ENCODE measurements around the gene MTCH1. TPM values are rescaled to one million over a fixed set of nuclear protein-coding genes. Genes with fewer than 3 reads are reported as not detected.
"Not testable (repeated sequence)": the region's sequence is repeated elsewhere in the genome, so short reads cannot be mapped to it uniquely, and the experiment has no call there.

Gene MTCH1
- total and polyA plus RNA-seq, 9 donors, result 104 to 140 (median 119) TPM

DNA sequence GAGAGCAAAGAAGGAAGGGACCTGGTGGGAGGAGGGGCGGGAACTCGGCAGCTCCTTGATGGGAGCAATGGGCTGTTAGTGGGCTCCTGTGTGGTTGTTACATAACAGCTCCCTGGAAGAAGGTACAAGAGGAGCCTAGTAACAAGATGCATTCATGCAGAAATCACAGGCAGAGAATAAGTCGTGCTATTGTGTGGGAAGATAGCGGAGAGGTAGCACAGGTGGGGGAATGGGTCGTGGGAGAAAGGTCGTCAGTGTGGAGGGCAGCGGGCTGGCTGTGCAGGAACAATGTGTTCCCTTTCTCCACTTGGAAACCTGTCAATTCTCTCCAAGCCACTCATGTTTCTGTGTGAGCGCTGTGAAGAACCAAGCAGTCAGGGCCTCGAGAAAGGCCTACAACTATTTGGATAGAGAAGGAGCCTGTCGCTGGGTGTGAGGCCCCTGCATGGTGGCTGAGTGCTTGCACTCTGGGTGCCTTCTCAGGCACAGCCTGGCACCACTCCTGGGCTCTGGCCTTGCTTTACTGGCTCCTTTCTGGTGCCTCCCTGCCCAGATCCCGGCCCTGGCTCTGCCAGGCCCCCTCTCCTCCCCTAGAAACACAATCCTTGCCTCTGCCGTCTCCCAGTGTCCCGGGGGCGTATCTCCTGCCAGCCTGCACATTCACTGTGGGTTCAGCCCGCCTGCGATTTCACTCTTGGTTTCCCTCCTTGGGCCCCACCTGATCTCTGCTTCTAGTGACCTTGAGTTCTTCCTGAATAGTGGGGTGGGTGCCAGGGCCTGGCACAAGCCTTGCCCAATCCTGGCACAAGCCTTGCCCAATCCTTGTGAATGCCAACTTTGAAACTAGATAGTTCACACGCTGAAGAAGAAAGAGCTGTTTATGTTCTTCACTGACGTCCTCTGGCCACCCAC lies 12.1 kb upstream of the MTCH1 start:
- H3K27ac ChIP-seq (ENCODE audit: low read length), result peak overlapping the region; percentile 81
- no peaks in the 10 kb centered on the region for H3K36me3 ChIP-seq (ENCODE audit: control insufficient read depth, insufficient read depth, low read length)
- H3K4me3 ChIP-seq (ENCODE audit: low read length), result no peak overlapping the region
- no peaks in the 10 kb centered on the region for H3K9me3 ChIP-seq (replicated peaks; ENCODE audit: control insufficient read depth, low read depth, low read length)
- peaks cover 5% of the 10 kb centered on the region for H3K27me3 ChIP-seq (ENCODE audit: control insufficient read depth, insufficient read depth, low read length)
- DNase-seq, result peak; percentile 54
- peaks cover 28% of the 10 kb centered on the region for H3K4me1 ChIP-seq (ENCODE audit: control insufficient read depth, insufficient read depth, low read length)
- WGBS (ENCODE audit: insufficient coverage), result 47% methylated on average over 11 of the region's 18 CpGs

DNA sequence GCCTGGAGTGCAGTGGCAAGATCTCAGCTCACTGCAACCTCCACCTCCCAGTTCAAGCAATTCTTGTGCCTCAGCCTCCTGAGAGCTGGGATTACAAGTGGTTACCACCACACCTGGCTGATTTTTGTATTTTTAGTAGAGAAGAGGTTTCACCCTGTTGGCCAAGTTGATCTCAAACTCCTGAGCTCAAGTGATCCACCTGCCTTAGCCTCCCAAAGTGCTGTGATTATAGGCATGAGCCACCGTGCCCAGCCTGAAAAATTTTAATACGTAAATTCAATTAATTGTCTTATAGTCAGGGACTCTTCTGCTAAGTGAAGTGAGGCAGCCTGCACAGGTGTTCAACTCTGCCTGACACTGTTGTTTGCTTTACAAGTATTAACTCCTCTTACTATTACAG lies 4.4 kb upstream of the MTCH1 start:
- not testable (repeated sequence) for H3K4me3 ChIP-seq (ENCODE audit: low read length); DNase-seq; H3K9me3 ChIP-seq (replicated peaks; ENCODE audit: control insufficient read depth, low read depth, low read length); H3K36me3 ChIP-seq (ENCODE audit: control insufficient read depth, insufficient read depth, low read length); H3K27me3 ChIP-seq (ENCODE audit: control insufficient read depth, insufficient read depth, low read length); H3K4me1 ChIP-seq (ENCODE audit: control insufficient read depth, insufficient read depth, low read length); H3K27ac ChIP-seq (ENCODE audit: low read length)
- WGBS (ENCODE audit: insufficient coverage), result 100% methylated on average over 2 of the region's 2 CpGs

DNA sequence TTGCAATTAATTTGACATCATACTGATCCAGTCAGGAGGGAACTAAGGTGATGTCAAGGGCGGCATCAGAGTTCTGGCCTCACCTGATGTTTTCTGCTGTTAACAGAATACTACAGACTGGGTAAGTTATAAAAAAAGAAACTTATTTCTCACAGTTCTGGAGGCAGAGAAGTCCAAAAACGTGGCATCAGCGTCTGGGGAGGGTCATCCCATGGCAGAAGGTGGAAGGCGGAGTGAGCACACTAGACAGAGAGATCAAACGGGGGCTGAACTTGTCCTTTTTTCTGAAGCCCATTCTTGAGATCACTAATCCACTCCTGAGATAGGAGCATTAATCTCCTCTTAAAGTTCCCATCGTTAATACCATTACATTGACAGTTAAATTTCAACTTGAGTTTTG lies 3.3 kb upstream of the MTCH1 start:
- no peak overlapping the region for H3K27ac ChIP-seq (ENCODE audit: low read length)
- WGBS (ENCODE audit: insufficient coverage), result 45% methylated on average over 2 of the region's 6 CpGs

DNA sequence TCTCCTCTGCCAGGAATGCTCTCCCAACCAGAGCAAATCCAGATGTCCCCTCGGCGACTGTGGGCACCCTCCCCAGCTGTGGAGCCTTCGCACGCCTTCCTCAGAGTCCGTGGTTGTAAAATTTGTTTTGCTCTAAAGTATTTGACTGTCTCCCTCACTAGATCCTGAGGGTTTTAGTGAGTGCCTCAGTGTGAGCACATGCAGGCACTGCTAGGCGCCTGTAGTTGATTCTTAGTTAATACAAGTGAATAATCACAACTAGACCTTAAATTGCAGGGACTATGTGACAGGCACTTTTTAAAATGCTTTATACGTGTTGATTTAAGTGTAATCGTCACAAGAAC lies 680 bp upstream of the MTCH1 start:
- peaks cover 4% of the 10 kb centered on the region for H3K27me3 ChIP-seq (ENCODE audit: control insufficient read depth, insufficient read depth, low read length)
- peak overlapping the region; percentile 63 for H3K4me3 ChIP-seq (ENCODE audit: low read length)
- H3K36me3 ChIP-seq (ENCODE audit: control insufficient read depth, insufficient read depth, low read length), result peaks cover 2% of the 10 kb centered on the region
- no CpG with 5 or more reads among the region's 8 CpGs for WGBS (ENCODE audit: insufficient coverage)
- H3K27ac ChIP-seq (ENCODE audit: low read length), result peak overlapping the region; percentile 94
- DNase-seq, result no peak
- no peaks in the 10 kb centered on the region for H3K9me3 ChIP-seq (replicated peaks; ENCODE audit: control insufficient read depth, low read depth, low read length)
- H3K4me1 ChIP-seq (ENCODE audit: control insufficient read depth, insufficient read depth, low read length), result peaks cover 32% of the 10 kb centered on the region

More for the DNA sequence above, 3.3 kb upstream of the MTCH1 start:
- Histone ChIP-seq H3K9me3 (replicated peaks; ENCODE audit: control insufficient read depth, low read depth, low read length) (no peaks in the 10 kb centered on the region), H3K27me3 (ENCODE audit: control insufficient read depth, insufficient read depth, low read length) (peaks cover 4% of the 10 kb centered on the region), H3K36me3 (ENCODE audit: control insufficient read depth, insufficient read depth, low read length) (no peaks in the 10 kb centered on the region), H3K4me1 (ENCODE audit: control insufficient read depth, insufficient read depth, low read length) (peaks cover 18% of the 10 kb centered on the region), H3K4me3 (ENCODE audit: low read length) (no peak overlapping the region)
- DNase-seq, result no peak

DNA sequence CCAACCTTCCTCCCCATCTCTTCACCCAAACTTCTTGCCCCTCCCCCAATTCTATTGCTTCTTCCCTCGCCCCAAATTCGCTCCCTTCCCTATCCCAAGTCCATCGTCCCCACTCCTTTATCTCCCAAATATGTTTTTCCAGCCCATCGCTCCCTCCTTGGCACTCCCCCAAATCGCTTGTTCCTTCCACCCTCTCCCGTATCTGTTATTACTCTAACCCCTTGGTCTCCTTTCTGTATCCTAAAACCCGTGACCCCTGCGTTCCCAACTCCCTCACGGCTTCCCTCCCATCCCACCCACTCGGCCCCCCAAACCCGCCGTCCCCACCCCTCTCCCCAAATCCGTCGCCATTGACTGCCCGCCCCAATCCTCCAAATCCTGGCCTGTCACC lies 584 bp downstream of the MTCH1 start:
- 0% methylated on average over 15 of the region's 15 CpGs for WGBS (ENCODE audit: insufficient coverage)
- Histone ChIP-seq H3K9me3 (replicated peaks; ENCODE audit: control insufficient read depth, low read depth, low read length) (no peaks in the 10 kb centered on the region), H3K4me3 (ENCODE audit: low read length) (peak overlapping the region; percentile 98), H3K27ac (ENCODE audit: low read length) (peak overlapping the region; percentile 85), H3K4me1 (ENCODE audit: control insufficient read depth, insufficient read depth, low read length) (peaks cover 44% of the 10 kb centered on the region), H3K36me3 (ENCODE audit: control insufficient read depth, insufficient read depth, low read length) (peaks cover 5% of the 10 kb centered on the region), H3K27me3 (ENCODE audit: control insufficient read depth, insufficient read depth, low read length) (no peaks in the 10 kb centered on the region)
- DNase-seq, result peak; percentile 48

DNA sequence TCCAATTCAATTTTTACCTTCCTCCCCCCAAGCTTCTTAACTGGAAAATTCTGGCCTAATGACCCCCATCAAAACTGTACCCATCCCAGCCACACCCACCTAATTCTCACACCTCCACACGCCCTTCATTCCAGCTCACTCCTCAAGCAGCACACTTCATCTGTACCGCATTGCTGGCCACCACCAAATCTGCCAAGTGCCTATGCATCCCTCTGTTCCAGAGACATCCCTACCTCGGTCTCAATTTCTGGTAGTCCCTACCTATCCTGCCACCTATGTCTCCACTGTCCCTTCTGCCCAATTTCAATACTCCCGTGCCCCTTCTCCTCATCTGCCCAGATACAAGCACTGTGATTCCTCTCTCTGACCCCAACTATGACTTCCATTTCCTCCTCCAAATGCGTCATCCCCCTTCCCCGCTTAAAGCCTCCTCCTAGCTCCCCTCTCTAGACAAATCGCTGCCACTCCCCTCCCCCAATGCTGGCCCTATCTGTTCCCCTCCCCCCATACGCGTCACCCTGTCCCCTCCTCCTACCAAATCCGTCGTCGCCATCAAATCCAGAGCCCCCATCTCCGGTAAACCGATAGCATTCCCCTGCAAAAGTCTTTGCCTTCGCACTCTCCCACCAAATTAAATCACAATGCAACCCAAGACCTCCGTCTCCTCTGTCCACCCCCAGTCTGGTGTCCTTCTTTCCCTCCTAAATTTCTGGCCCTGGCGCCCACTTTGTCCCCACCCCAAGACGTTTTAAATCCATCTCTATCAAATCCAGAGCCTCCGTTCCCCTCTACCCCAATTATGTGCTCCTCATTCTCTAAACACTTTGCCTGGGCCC lies 1.2 kb downstream of the MTCH1 start:
- H3K9me3 ChIP-seq (replicated peaks; ENCODE audit: control insufficient read depth, low read depth, low read length), result no peaks in the 10 kb centered on the region
- peak; percentile 79 for DNase-seq
- 6% methylated on average over 19 of the region's 19 CpGs for WGBS (ENCODE audit: insufficient coverage)
- peaks cover 6% of the 10 kb centered on the region for H3K36me3 ChIP-seq (ENCODE audit: control insufficient read depth, insufficient read depth, low read length)
- peak overlapping the region; percentile 85 for H3K27ac ChIP-seq (ENCODE audit: low read length)
- no peaks in the 10 kb centered on the region for H3K27me3 ChIP-seq (ENCODE audit: control insufficient read depth, insufficient read depth, low read length)
- H3K4me3 ChIP-seq (ENCODE audit: low read length), result peak overlapping the region; percentile 98
- peaks cover 50% of the 10 kb centered on the region for H3K4me1 ChIP-seq (ENCODE audit: control insufficient read depth, insufficient read depth, low read length)

DNA sequence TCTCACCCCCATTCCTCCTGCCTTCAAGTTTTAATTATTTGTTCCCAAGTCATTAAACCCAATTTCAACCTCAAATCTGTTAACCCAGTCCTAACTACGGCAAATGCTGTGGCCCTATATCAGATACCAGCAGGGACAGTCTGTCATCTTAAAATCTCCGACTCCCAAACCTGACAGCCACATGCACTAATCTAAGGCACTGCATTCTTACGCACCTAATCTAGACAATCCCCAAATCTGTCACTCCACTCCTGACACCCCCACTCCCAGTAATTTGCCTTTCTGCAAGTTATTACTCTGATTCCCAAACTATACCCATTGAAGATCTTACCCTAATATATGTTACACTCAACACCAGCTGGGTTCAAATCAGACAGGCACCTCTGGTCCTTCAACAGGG lies 2.5 kb downstream of the MTCH1 start:
- no peaks in the 10 kb centered on the region for H3K27me3 ChIP-seq (ENCODE audit: control insufficient read depth, insufficient read depth, low read length)
- DNase-seq, result no peak
- no peaks in the 10 kb centered on the region for H3K9me3 ChIP-seq (replicated peaks; ENCODE audit: control insufficient read depth, low read depth, low read length)
- 90% methylated on average over 3 of the region's 3 CpGs for WGBS (ENCODE audit: insufficient coverage)
- peaks cover 11% of the 10 kb centered on the region for H3K36me3 ChIP-seq (ENCODE audit: control insufficient read depth, insufficient read depth, low read length)
- H3K4me1 ChIP-seq (ENCODE audit: control insufficient read depth, insufficient read depth, low read length), result peaks cover 58% of the 10 kb centered on the region
- H3K27ac ChIP-seq (ENCODE audit: low read length), result no peak overlapping the region
- H3K4me3 ChIP-seq (ENCODE audit: low read length), result no peak overlapping the region

DNA sequence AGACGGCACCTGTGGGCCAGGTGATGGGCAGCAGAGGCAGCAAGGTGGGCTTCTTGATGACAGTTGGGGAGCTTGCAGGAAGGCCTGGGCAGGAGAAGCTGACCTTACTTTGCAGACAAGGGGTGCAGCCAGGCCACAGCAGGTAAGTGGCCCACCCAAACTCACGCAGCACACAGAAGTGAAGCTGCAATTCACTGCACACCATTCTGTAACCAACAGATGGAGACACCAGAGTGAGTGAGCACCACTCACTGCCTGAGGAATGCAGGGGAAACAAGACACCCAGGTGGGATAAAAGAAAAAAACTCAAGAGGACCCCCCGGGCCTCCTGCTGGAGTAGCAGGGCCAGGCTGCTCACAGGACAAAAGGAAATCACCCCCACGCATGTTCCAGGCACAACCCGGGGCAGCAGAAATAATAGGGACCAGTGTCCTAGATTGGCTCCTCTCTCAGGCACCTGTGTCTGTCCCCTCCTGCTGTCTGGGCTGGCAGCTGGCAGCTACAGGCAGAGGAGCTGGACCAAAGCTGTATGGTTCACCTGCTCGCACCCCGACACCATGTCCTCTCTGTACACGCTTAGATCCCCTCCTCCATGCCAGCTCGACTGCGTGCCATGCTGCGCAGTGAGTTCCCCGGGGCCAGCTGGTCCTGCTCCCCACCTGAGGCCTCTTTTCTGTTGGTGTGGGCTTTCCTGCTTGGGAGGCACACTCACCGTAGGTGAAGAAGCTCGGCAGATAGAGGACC lies 4.9 kb downstream of the MTCH1 start:
- 64% methylated on average over 9 of the region's 14 CpGs for WGBS (ENCODE audit: insufficient coverage)
- DNase-seq, result no peak
- peaks cover 35% of the 10 kb centered on the region for H3K36me3 ChIP-seq (ENCODE audit: control insufficient read depth, insufficient read depth, low read length)
- no peaks in the 10 kb centered on the region for H3K27me3 ChIP-seq (ENCODE audit: control insufficient read depth, insufficient read depth, low read length)
- H3K4me1 ChIP-seq (ENCODE audit: control insufficient read depth, insufficient read depth, low read length), result peaks cover 50% of the 10 kb centered on the region
- H3K27ac ChIP-seq (ENCODE audit: low read length), result no peak overlapping the region
- H3K4me3 ChIP-seq (ENCODE audit: low read length), result no peak overlapping the region
- no peaks in the 10 kb centered on the region for H3K9me3 ChIP-seq (replicated peaks; ENCODE audit: control insufficient read depth, low read depth, low read length)

DNA sequence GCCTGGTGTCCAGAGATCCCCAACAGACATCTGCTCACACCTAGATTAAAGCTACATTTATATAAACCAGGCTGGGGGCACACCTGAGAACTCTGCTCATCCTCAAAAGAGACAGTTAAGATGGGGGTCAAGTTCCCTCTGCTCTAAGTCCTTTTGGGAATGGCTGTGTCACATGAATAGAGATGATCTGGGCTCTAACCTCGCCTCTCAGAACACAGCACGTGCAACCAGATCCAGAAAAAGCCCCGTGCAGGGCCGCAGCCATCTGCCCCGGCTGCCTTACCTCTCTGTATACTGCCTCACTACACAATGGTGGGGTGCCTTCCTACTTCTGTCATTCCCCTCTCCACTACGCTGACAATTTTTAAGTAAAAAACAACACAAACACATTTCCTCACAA lies 5.9 kb downstream of the MTCH1 start:
- Histone ChIP-seq H3K4me1 (ENCODE audit: control insufficient read depth, insufficient read depth, low read length) (peaks cover 49% of the 10 kb centered on the region), H3K4me3 (ENCODE audit: low read length) (no peak overlapping the region), H3K36me3 (ENCODE audit: control insufficient read depth, insufficient read depth, low read length) (peaks cover 44% of the 10 kb centered on the region), H3K27ac (ENCODE audit: low read length) (peak overlapping the region; percentile 76), H3K9me3 (replicated peaks; ENCODE audit: control insufficient read depth, low read depth, low read length) (no peaks in the 10 kb centered on the region), H3K27me3 (ENCODE audit: control insufficient read depth, insufficient read depth, low read length) (no peaks in the 10 kb centered on the region)
- no peak for DNase-seq
- 50% methylated on average over 4 of the region's 6 CpGs for WGBS (ENCODE audit: insufficient coverage)

DNA sequence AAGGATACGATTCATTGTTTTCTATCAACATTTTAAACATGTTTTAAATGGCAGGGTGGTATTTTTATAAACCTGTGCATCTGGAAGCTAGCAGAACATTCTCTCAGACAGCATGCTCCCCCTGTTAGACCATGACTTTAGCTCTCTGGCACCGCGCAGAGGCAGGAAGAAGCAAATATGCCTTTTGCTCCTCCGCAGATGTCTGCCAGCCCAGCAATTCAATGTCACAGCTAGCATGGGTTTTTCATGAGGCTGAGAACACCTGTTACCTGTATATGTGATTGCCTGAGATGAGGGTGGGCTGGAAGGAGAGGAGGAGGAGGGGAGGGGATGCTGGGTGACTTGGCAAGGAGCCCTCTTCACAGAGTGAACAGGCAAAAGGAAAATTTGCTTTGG lies 6.7 kb downstream of the MTCH1 start:
- Histone ChIP-seq H3K27ac (ENCODE audit: low read length) (peak overlapping the region; percentile 76), H3K4me1 (ENCODE audit: control insufficient read depth, insufficient read depth, low read length) (peaks cover 41% of the 10 kb centered on the region), H3K9me3 (replicated peaks; ENCODE audit: control insufficient read depth, low read depth, low read length) (no peaks in the 10 kb centered on the region), H3K36me3 (ENCODE audit: control insufficient read depth, insufficient read depth, low read length) (peaks cover 52% of the 10 kb centered on the region), H3K4me3 (ENCODE audit: low read length) (no peak overlapping the region), H3K27me3 (ENCODE audit: control insufficient read depth, insufficient read depth, low read length) (no peaks in the 10 kb centered on the region)
- DNase-seq, result peak; percentile 89
- WGBS (ENCODE audit: insufficient coverage), result 0% methylated on average over 1 of the region's 4 CpGs

Data from muscle of leg (tissue), 11 donors.